Esophagus squamous epithelium (tissue), 5 donors: ENCODE results near the gene IP6K1. TPM values are rescaled to one million over a fixed set of nuclear protein-coding genes. Genes with fewer than 3 reads are reported as not detected.
"Not testable (repeated sequence)": the region's sequence is repeated elsewhere in the genome, so short reads cannot be mapped to it uniquely, and the experiment has no call there.

Experiments
- DNase-seq: peaks from one replicate; lab custom pipeline; 2025; lab: John Stamatoyannopoulos, UW
- H3K27ac ChIP-seq, 4 donors: fragments of 200-600 bp; sonication (generic); one replicate each; pipeline ENCODE4 v1.5.1; 2016 to 2019; ENCODE audit warnings: mild to moderate bottlenecking in 1 of 4
- H3K27me3 ChIP-seq, 4 donors: fragments of 200-600 bp; sonication (generic); 1 replicate in 3 of 4; 2 replicates in 1 of 4; pipeline versions ENCODE4 v1.5.1 to v1.6.0; 2017 to 2021; ENCODE audit warnings: antibody characterized with exemption in 1 of 4
- H3K36me3 ChIP-seq, 3 donors: fragments of 200-600 bp; sonication (generic); one replicate each; pipeline ENCODE4 v1.5.1; 2016 to 2019
- H3K4me1 ChIP-seq, 3 donors: fragments of 200-600 bp; sonication (generic); one replicate each; pipeline ENCODE4 v1.5.1; 2017 to 2019
- H3K4me3 ChIP-seq, 4 donors: fragments of 200-600 bp; sonication (generic); 1 replicate in 3 of 4; 2 replicates in 1 of 4; pipeline ENCODE4 v1.5.1; 2016 to 2019; ENCODE audit warnings: mild to moderate bottlenecking in 2 of 4, moderate library complexity in 1 of 4
- H3K9me3 ChIP-seq, 3 donors: fragments of 200-600 bp; sonication (generic); one replicate each; pipeline ENCODE4 v1.5.1; 2016 to 2019
- CTCF ChIP-seq, 6 experiments: fragments of 450-650 bp in 4 of 6; fragments of 200-600 bp in 2 of 6; sonication (generic) in 2 of 6; IDR thresholded peaks; one replicate each; pipeline ENCODE4 v1.5.1; 2016 to 2019; ENCODE audit warnings: antibody characterized with exemption in 6 of 6, mild to moderate bottlenecking in 4 of 6, moderate library complexity in 4 of 6
- POLR2A ChIP-seq, 4 donors: fragments of 450-650 bp; IDR thresholded peaks; one replicate each; pipeline ENCODE4 v1.6.1; 2017; ENCODE audit warnings: antibody characterized with exemption in 4 of 4, mild to moderate bottlenecking in 4 of 4, moderate library complexity in 3 of 4
- WGBS, 2 donors: methylation state at CpG; one replicate each; pipeline ENCODE4 v1.1.5; 2018; 5-methylcytosine and 5-hydroxymethylcytosine counted together
- intact Hi-C: fragments of 100-400 bp; cut with DNase I; formaldehyde crosslinking; loops from one replicate; pipeline ENCODE4 v1.15.0; 2022
- total RNA-seq, 4 donors: library from RNA; depleted of rRNA; stranded (reverse); fragments of >200 nt; gene quantifications; one replicate each; pipeline ENCODE4 v1.1.0, GENCODE V29; 2016
- donor health status: DM: yes; HTN: yes; CAD: no.

Gene IP6K1
- total RNA-seq, 4 donors from 2014 or later = 23.0 to 35.1 (median 28.1) TPM

GRCh38 chr3:49788056-49788455 lies 1.7 kb upstream of the IP6K1 start:
- Histone ChIP-seq H3K36me3 (peaks cover 0 to 19% (median 0%) of the 10 kb centered on the region in 3 donors), H3K27ac (no peak overlapping the region), H3K27me3 (no peaks in the 10 kb centered on the region), H3K9me3 (no peaks in the 10 kb centered on the region), H3K4me1 (peaks cover 14 to 39% (median 24%) of the 10 kb centered on the region in 3 donors), H3K4me3 (no peak overlapping the region)
- intact Hi-C loops = no loop called here
- no peak for DNase-seq
- TF ChIP-seq POLR2A (IDR thresholded peaks at IDR 0.05) (no peak), CTCF (IDR thresholded peaks at IDR 0.05) (no peak)
- 82 to 100% methylated on average over 1 to 2 of the region's 2 CpGs for WGBS, 2 donors

GRCh38 chr3:49787536-49787935 lies 1.2 kb upstream of the IP6K1 start:
- TF ChIP-seq POLR2A (IDR thresholded peaks at IDR 0.05) (no peak), CTCF (IDR thresholded peaks at IDR 0.05) (no peak)
- DNase-seq = no peak
- Histone ChIP-seq H3K36me3 (peaks cover 0 to 24% (median 0%) of the 10 kb centered on the region in 3 donors), H3K27me3 (no peaks in the 10 kb centered on the region), H3K4me1 (peaks cover 14 to 44% (median 24%) of the 10 kb centered on the region in 3 donors), H3K9me3 (no peaks in the 10 kb centered on the region), H3K4me3 (no peak overlapping the region), H3K27ac (peak overlapping the region; percentile 93 to 99 (median 96))
- WGBS, 2 donors = 63 to 78% methylated on average over 3 to 4 of the region's 5 CpGs
- intact Hi-C loops = no loop called here

GRCh38 chr3:49787182-49787464 lies 781 bp upstream of the IP6K1 start:
- Histone ChIP-seq H3K4me3 (peak overlapping the region; percentile 65 to 100 (median 88)), H3K27ac (peak overlapping the region; percentile 93 to 99 (median 96)), H3K36me3 (peaks cover 0 to 28% (median 0%) of the 10 kb centered on the region in 3 donors), H3K9me3 (no peaks in the 10 kb centered on the region), H3K4me1 (peaks cover 18 to 48% (median 24%) of the 10 kb centered on the region in 3 donors), H3K27me3 (no peaks in the 10 kb centered on the region)
- TF ChIP-seq CTCF (IDR thresholded peaks at IDR 0.05) (no peak), POLR2A (IDR thresholded peaks at IDR 0.05) (no peak)
- no peak for DNase-seq
- intact Hi-C loops = no loop called here
- WGBS, 2 donors = 17 to 20% methylated on average over 2 to 3 of the region's 3 CpGs

- Histone ChIP-seq H3K27ac (peak overlapping the region; percentile 93 to 99 (median 96)), H3K36me3 (peaks cover 0 to 42% (median 5%) of the 10 kb centered on the region in 3 donors), H3K4me1 (peaks cover 19 to 62% (median 33%) of the 10 kb centered on the region in 3 donors), H3K27me3 (no peaks in the 10 kb centered on the region), H3K4me3 (peak overlapping the region; percentile 65 to 100 (median 88)), H3K9me3 (no peaks in the 10 kb centered on the region)
- TF ChIP-seq CTCF (IDR thresholded peaks at IDR 0.05) = no peak
- no peak for TF ChIP-seq POLR2A (IDR thresholded peaks at IDR 0.05)
- WGBS, 2 donors = 1 to 3% methylated on average over 17 of the region's 50 CpGs
- intact Hi-C loops = no loop called here
- no peak for DNase-seq
Measured at GRCh38 chr3:49785565-49786356, 581 bp downstream of the IP6K1 start.

GRCh38 chr3:49782277-49782676 lies 4.1 kb downstream of the IP6K1 start:
- Histone ChIP-seq H3K4me1 (peaks cover 19 to 71% (median 35%) of the 10 kb centered on the region in 3 donors), H3K36me3 (peaks cover 0 to 64% (median 5%) of the 10 kb centered on the region in 3 donors)
- WGBS, 2 donors = 91 to 95% methylated on average over 9 of the region's 9 CpGs
- H3K27me3 ChIP-seq, H3K4me3 ChIP-seq, intact Hi-C loops, H3K27ac ChIP-seq, H3K9me3 ChIP-seq, DNase-seq: not testable (repeated sequence)
